HEK293T (cell line): ENCODE data around the gene CCDC136.

Experiments
- BHLHE40 ChIP-seq: fragments of 450-650 bp; IDR thresholded peaks from 2 replicates; pipeline ENCODE4 v1.6.1; 2016; ENCODE audit warnings: mild to moderate bottlenecking, moderate library complexity, borderline replicate concordance
- ELF4 ChIP-seq: fragments of 450-650 bp; IDR thresholded peaks from 2 replicates; pipeline ENCODE4 v1.6.1; 2017; ENCODE audit warnings: antibody characterized with exemption
- FOXM1 ChIP-seq: fragments of 450-650 bp; IDR thresholded peaks from 2 replicates; pipeline ENCODE4 v1.6.1; 2017; ENCODE audit warnings: mild to moderate bottlenecking, borderline replicate concordance
- NFRKB ChIP-seq: fragments of 450-650 bp; IDR thresholded peaks from 2 replicates; pipeline ENCODE4 v1.6.1; 2016; ENCODE audit warnings: mild to moderate bottlenecking, moderate library complexity
- SP1 ChIP-seq: fragments of 450-650 bp; IDR thresholded peaks from 2 replicates; pipeline ENCODE4 v1.6.1; 2017
- SUZ12 ChIP-seq: fragments of 450-650 bp; IDR thresholded peaks from 2 replicates; pipeline ENCODE4 v1.6.1; 2016; ENCODE audit warnings: mild to moderate bottlenecking

DNA sequence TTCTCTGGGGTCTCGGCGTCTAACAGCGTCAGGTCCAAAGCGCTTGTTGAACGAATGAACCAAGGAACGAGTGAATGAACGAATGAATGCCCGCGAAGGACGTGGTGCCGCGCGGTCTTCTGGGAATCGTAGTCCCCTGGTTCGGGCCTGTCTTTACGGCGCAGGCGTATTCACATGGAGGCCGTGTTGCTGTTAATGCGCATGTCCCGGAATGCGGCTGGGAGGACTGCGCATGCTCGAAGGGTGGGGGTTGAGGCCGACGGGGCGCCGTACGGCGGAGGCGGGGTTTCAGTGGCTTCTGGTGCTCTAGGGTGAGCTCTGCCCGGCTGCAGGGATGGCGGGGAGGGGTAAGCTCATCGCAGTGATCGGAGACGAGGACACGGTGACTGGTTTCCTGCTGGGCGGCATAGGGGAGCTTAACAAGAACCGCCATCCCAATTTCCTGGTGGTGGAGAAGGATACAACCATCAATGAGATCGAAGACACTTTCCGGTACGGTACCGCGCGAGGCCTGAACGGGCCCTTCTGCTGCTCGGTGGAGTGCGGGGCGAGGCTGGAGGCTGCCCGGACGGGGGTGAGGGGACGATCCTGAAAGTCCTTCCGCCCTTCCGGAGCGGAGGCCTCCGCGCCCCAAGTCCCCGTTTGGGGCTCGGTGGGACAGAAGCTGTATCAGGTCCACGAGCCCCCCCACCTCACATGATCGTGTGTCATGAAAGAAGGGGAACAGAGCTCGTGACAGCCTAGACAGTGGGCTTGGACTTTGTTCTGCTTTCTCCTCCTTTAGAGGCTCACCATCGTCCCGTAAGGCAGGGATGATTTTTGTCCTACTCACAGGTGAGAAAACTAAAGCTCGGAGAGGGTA lies 71.0 kb downstream of the CCDC136 start, which contains the start of gene ATP6V1F:
- TF ChIP-seq SP1, result no peak
- no peak for TF ChIP-seq SUZ12
- no peak for TF ChIP-seq ELF4
- TF ChIP-seq BHLHE40, result no peak
- no peak for TF ChIP-seq NFRKB
- no peak for TF ChIP-seq FOXM1
